LNCaP clone FGC (cell line): Measurements from ENCODE around the gene CNGA1.
"Not testable (repeated sequence)": the region's sequence is repeated elsewhere in the genome, so short reads cannot be mapped to it uniquely, and the experiment has no call there.

ENCODE experiments used
- DNase-seq: peaks from one replicate; pipeline ENCODE4 v3.0.0-alpha.2; 2011; ENCODE audit warnings: low read depth
- H3K4me3 ChIP-seq: 2 replicates; pipeline ENCODE4 v1.5.1; 2011; ENCODE audit warnings: mild to moderate bottlenecking, low read depth, low read length, control low read depth
- TF ChIP-seq, protein P1 (sequence below): IDR thresholded peaks from 2 replicates; pipeline ENCODE4 v1.5.1; 2012; ENCODE audit warnings: mild to moderate bottlenecking; ENCODE audit not compliant: control insufficient read depth, insufficient read depth; ENCODE audit errors: extremely low read depth

Gene CNGA1

DNA sequence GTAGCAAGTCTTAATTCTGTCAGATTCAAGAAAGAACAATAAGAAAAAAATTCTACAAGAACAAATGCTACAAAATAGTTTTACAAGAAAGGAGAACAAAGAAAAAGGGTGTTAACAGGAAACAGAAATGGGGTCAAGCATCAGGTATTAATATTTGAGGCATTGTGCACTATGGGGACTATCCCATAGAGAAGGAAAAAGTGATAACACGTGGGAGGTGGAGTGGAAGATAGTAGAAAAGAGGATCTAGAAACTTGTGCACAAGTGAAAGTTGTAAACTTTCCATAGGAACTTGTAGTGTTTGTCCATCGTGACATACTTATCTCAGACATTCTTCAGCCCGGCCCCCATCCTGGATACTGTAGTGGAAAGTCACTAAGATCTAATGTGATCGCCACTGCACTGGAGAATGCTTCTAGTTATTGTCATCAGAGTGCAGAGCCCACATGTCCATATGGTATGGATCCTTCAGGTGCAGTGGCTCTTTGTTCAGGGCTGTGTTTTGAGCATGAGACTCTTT, 86.7 kb downstream of the CNGA1 start:
- H3K4me3 ChIP-seq: no peak overlapping the region
- no peak for DNase-seq
- TF ChIP-seq, protein P1, sequence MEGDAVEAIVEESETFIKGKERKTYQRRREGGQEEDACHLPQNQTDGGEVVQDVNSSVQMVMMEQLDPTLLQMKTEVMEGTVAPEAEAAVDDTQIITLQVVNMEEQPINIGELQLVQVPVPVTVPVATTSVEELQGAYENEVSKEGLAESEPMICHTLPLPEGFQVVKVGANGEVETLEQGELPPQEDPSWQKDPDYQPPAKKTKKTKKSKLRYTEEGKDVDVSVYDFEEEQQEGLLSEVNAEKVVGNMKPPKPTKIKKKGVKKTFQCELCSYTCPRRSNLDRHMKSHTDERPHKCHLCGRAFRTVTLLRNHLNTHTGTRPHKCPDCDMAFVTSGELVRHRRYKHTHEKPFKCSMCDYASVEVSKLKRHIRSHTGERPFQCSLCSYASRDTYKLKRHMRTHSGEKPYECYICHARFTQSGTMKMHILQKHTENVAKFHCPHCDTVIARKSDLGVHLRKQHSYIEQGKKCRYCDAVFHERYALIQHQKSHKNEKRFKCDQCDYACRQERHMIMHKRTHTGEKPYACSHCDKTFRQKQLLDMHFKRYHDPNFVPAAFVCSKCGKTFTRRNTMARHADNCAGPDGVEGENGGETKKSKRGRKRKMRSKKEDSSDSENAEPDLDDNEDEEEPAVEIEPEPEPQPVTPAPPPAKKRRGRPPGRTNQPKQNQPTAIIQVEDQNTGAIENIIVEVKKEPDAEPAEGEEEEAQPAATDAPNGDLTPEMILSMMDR: no peak

DNA sequence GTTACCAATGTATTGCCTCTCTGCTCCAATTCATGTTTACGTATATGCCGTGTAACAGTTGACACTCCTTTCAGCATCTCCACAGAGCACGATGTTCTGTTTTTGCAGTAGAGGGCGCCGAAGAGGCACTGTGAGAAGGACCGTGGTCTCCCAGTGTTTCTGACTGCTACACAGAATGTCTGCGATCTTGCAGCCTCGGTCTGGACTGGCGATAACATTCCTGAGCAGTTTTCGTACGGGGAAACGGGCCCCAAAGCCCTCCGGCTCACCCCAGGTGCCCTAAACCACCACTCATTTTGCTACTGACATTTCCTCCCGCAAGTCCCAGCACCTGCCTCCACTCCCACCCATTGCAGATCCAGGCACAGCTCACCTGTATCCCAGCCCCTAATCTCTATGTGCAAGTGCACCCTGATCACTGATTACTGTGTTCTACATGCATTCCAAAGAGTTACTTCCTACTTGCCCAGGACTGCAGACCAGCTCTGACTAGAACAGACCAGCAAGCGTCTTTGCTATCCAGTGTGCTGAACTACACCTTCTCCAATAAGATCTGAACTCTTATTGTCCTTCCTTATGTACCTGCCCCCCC, 89.7 kb downstream of the CNGA1 start:
- peak; percentile 31 for DNase-seq
- TF ChIP-seq, protein P1: peak; percentile 93
- no peak overlapping the region for H3K4me3 ChIP-seq

DNA sequence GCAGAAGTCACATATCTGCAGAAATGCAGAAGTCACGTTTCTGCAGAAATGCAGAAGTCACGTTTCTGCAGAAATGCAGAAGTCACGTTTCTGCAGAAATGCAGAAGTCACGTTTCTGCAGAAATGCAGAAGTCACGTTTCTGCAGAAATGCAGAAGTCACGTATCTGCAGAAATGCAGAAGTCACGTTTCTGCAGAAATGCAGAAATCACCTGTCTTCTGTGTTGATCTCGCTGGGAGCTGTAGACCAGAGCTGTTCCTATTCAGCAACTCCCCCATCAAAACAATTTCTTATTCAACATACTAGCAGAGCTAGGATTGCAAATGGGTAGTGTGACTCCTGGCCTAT, 93.2 kb downstream of the CNGA1 start:
- DNase-seq, H3K4me3 ChIP-seq: not testable (repeated sequence)

DNA sequence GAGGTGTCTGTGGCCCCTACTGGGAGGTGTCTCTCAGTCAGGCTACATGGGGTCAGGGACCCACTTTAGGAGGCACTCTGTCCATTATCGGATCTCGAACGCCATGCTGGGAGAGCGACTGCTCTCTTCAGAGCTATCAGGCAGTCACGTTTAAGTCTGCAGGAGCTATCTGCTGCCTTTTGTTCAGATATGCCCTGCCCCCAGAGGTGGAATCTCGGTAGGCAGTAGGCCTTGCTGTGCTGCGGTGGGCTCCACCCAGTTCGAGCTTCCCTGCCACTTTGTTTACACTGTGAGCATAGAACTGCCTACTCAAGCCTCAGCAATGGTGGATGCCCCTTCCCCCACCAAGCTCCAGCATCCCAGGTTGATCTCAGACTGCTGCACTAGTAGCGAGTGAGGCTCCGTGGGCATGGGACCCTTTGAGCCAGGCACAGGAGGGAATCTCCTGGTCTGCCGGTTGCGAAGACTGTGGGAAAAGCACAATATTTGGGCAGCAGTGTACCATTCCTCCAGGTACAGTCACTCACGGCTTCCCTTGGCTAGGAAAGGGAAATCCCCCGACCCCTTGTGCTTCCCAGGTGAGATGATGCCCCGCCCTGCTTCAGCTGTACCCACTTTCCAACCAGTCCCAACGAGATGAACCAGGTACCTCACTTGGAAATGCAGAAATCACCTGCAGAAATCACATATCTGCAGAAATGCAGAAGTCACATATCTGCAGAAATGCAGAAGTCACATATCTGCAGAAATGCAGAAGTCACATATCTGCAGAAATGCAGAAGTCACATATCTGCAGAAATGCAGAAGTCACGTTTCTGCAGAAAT, 93.8 kb downstream of the CNGA1 start:
- not testable (repeated sequence) for H3K4me3 ChIP-seq, DNase-seq

DNA sequence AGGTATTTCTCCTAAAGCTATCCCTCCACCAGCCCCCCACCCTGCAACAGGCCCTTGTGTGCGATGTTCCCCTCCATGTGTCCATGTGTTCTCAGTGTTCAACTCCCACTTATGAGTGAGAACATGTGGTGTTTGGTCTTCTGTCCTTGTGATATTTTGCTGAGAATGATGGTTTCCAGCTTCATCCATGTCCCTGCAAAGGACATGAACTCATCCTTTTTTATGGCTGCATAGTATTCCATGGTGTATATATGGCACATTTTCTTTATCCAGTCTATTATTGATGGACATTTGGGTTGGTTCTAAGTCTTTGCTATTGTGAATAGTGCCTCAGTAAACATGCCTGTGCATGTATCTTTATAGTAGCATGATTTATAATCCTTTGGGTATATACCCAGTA, 99.3 kb downstream of the CNGA1 start:
- not testable (repeated sequence) for H3K4me3 ChIP-seq, DNase-seq

DNA sequence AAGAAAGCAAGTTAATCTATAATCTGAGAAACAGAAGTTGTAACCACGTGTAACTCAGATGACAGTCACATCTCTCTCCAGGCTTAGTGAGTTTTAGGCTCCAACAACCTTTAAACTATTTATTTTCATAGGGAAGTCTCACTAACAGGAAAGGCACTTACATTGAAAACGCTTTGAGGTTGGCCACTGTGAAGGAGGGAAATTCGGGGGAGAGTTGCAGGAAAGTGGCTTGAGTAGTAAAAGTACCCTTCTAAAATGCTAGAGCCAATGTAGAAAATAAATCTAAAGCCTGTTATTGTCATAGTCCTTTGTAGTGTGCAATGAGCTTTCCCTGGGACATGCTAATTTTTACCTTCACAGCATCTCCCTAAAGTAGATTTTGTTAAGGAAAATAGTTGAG, 101.1 kb downstream of the CNGA1 start:
- H3K4me3 ChIP-seq: no peak overlapping the region
- TF ChIP-seq, protein P1: no peak

DNA sequence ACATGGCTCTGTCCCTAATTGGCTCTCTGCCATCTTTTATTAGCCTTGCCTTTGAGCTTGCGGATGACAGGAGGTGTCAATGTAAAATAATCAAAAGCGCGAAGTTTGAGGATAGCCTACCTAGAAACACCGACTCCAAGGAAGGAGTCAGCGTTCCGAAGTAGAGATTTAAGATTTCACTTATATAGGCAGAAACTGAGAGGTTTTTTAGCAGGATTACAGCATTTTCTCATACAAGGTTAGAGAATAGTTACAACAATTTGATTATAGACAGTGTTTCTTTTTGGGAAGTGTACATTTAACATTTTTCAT, 101.6 kb downstream of the CNGA1 start:
- TF ChIP-seq, protein P1: no peak
- peak overlapping the region; percentile 84 for H3K4me3 ChIP-seq
- no peak for DNase-seq

More for the DNA sequence above, 101.1 kb downstream of the CNGA1 start:
- DNase-seq: no peak

DNA sequence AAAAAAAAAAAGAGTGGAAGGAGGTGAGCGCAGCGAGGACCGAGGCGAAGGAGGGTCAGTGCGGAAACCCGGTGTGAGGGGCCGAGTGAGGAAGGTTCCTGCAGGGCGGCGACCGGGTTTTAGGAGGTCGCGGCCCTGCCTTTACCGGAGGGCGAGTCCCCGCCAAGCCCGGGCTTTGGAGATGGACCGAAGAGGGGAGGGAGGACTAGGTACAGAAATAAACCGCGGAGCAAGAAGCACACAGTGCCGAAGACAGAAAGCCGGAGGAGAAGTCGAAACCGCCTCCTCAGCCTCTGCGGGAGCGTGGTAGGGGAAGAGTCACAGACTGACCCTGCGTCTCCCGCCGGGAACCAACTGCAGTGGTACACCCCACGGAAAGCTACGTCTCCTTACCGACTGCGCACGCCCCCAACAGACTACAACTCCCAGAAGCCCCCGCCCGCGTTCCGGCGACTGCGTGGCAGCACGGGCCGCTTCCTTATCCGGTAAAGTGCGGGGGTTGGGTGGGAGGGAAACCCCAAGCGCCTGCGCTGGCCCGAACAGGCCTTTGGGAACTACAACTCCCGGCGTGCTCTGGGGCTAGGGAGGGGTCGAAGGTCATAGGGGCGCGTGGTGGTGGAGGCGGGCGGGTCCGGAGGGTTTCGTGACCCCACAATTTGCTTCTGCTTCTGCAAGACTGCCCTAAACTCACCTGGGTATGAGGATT, 102.1 kb downstream of the CNGA1 start, which contains the start of gene NFXL1:
Gene NFXL1, minus strand, starts transcription at position 364 of the 706 bp plus-strand sequence. CDS start 380 bp downstream, outside the sequence.
- TF ChIP-seq, protein P1: no peak
- H3K4me3 ChIP-seq: peak within 1 kb of the TSS; percentile 84
- DNase-seq: peak; percentile 93
